DOHH2 (cell line): ENCODE measurements around the gene MFAP3L.

Experiments
- H3F3A ChIP-seq: fragments of 200-600 bp; sonication (generic), shearing (Covaris generic); 2 replicates; pipeline ENCODE4 v1.6.0; 2016; ENCODE audit warnings: antibody characterized with exemption, mild to moderate bottlenecking; ENCODE audit not compliant: control insufficient read depth, insufficient read depth
- H3K27ac ChIP-seq: fragments of 200-600 bp; sonication (generic); 2 replicates; pipeline ENCODE4 v1.5.1; 2014; ENCODE audit warnings: low read depth, mild to moderate bottlenecking, low read length, moderate library complexity
- H3K27me3 ChIP-seq: fragments of 200-600 bp; sonication (generic); 2 replicates; pipeline ENCODE4 v1.6.1; 2014; ENCODE audit warnings: mild to moderate bottlenecking, low read length, mixed read lengths; ENCODE audit not compliant: control insufficient read depth
- H3K36me3 ChIP-seq: fragments of 200-600 bp; sonication (generic); 2 replicates; pipeline ENCODE4 v1.6.1; 2014; ENCODE audit warnings: mild to moderate bottlenecking, low read length, moderate library complexity, mixed read lengths; ENCODE audit not compliant: control insufficient read depth
- H3K4me1 ChIP-seq: fragments of 200-600 bp; sonication (generic); 2 replicates; pipeline ENCODE4 v1.6.1; 2014; ENCODE audit warnings: mild to moderate bottlenecking, low read length, mixed read lengths; ENCODE audit not compliant: control insufficient read depth
- H3K4me2 ChIP-seq: fragments of 200-600 bp; sonication (generic); 2 replicates; pipeline ENCODE4 v1.6.0; 2014; ENCODE audit warnings: mild to moderate bottlenecking, low read length, moderate library complexity
- H3K4me3 ChIP-seq: fragments of 200-600 bp; sonication (generic); 2 replicates; pipeline ENCODE4 v1.5.1; 2014; ENCODE audit warnings: mild to moderate bottlenecking, low read length, mixed read lengths
- H3K79me2 ChIP-seq: fragments of 200-600 bp; sonication (generic); 2 replicates; pipeline ENCODE4 v1.6.1; 2014; ENCODE audit warnings: mild to moderate bottlenecking, low read length, mixed read lengths; ENCODE audit not compliant: control insufficient read depth
- H3K9me2 ChIP-seq: fragments of 200-600 bp; sonication (generic); replicated peaks from 2 replicates; pipeline ENCODE4 v1.6.1; 2014; ENCODE audit warnings: mild to moderate bottlenecking, low read length, mixed read lengths; ENCODE audit not compliant: control insufficient read depth
- H3K9me3 ChIP-seq: fragments of 200-600 bp; sonication (generic); 2 replicates; pipeline ENCODE4 v1.6.1; 2014; ENCODE audit warnings: antibody characterized with exemption, low read length, mixed read lengths; ENCODE audit not compliant: control insufficient read depth, insufficient read depth
- H4K20me1 ChIP-seq: fragments of 200-600 bp; sonication (generic); 2 replicates; pipeline ENCODE4 v1.6.0; 2014; ENCODE audit warnings: low read depth, mild to moderate bottlenecking, antibody characterized with exemption, low read length, moderate library complexity; ENCODE audit not compliant: control insufficient read depth, insufficient read depth
- CTCF ChIP-seq: fragments of 200-600 bp; sonication (generic); IDR thresholded peaks from one replicate; pipeline ENCODE4 v1.5.1; 2014; ENCODE audit warnings: antibody characterized with exemption, mild to moderate bottlenecking, low read depth, low read length; ENCODE audit not compliant: poor library complexity, severe bottlenecking
- EZH2phosphoT487 ChIP-seq: fragments of 200-600 bp; sonication (generic); IDR thresholded peaks from 2 replicates; pipeline ENCODE4 v1.6.1; 2017; ENCODE audit warnings: borderline replicate concordance, mild to moderate bottlenecking, antibody characterized with exemption, low read length, moderate library complexity, mixed read lengths

The MFAP3L gene

GRCh38 chr4:170058826-170059225 lies 32.6 kb upstream of the MFAP3L start:
- H3K4me1 ChIP-seq = no peaks in the 10 kb centered on the region
- no peaks in the 10 kb centered on the region for H3K9me2 ChIP-seq
- no peak overlapping the region for H3K27ac ChIP-seq
- H3K27me3 ChIP-seq = no peaks in the 10 kb centered on the region
- H4K20me1 ChIP-seq = no peaks in the 10 kb centered on the region
- no peak for TF ChIP-seq EZH2phosphoT487
- TF ChIP-seq CTCF = no peak
- no peaks in the 10 kb centered on the region for H3K9me3 ChIP-seq
- H3K4me3 ChIP-seq = no peak overlapping the region
- no peaks in the 10 kb centered on the region for H3F3A ChIP-seq
- H3K79me2 ChIP-seq = no peaks in the 10 kb centered on the region
- no peaks in the 10 kb centered on the region for H3K36me3 ChIP-seq
- no peak overlapping the region for H3K4me2 ChIP-seq

- no peaks in the 10 kb centered on the region for H3K9me3 ChIP-seq
- no peak overlapping the region for H3K4me2 ChIP-seq
- H3F3A ChIP-seq = no peaks in the 10 kb centered on the region
- no peaks in the 10 kb centered on the region for H3K27me3 ChIP-seq
- H3K4me1 ChIP-seq = no peaks in the 10 kb centered on the region
- H3K36me3 ChIP-seq = no peaks in the 10 kb centered on the region
- H3K27ac ChIP-seq = no peak overlapping the region
- H4K20me1 ChIP-seq = no peaks in the 10 kb centered on the region
- H3K4me3 ChIP-seq = no peak overlapping the region
- H3K79me2 ChIP-seq = no peaks in the 10 kb centered on the region
- H3K9me2 ChIP-seq = no peaks in the 10 kb centered on the region
- TF ChIP-seq EZH2phosphoT487 = no peak
- no peak for TF ChIP-seq CTCF
Observed at GRCh38 chr4:170057866-170058265, 31.7 kb upstream of the MFAP3L start.

GRCh38 chr4:170052919-170053318 lies 26.7 kb upstream of the MFAP3L start:
- Histone ChIP-seq H3K4me2 (no peak overlapping the region), H3K9me2 (no peaks in the 10 kb centered on the region), H3K27me3 (no peaks in the 10 kb centered on the region), H3K4me3 (no peak overlapping the region), H3K27ac (no peak overlapping the region), H4K20me1 (no peaks in the 10 kb centered on the region), H3K4me1 (no peaks in the 10 kb centered on the region), H3F3A (no peaks in the 10 kb centered on the region), H3K79me2 (no peaks in the 10 kb centered on the region), H3K36me3 (no peaks in the 10 kb centered on the region), H3K9me3 (no peaks in the 10 kb centered on the region)
- TF ChIP-seq CTCF (no peak), EZH2phosphoT487 (no peak)

- no peak overlapping the region for H3K4me3 ChIP-seq
- no peak overlapping the region for H3K4me2 ChIP-seq
- H3K36me3 ChIP-seq = no peaks in the 10 kb centered on the region
- no peaks in the 10 kb centered on the region for H3K9me2 ChIP-seq
- no peak overlapping the region for H3K27ac ChIP-seq
- H4K20me1 ChIP-seq = no peaks in the 10 kb centered on the region
- no peaks in the 10 kb centered on the region for H3K9me3 ChIP-seq
- H3K79me2 ChIP-seq = no peaks in the 10 kb centered on the region
- no peaks in the 10 kb centered on the region for H3K27me3 ChIP-seq
- no peaks in the 10 kb centered on the region for H3K4me1 ChIP-seq
- no peak for TF ChIP-seq EZH2phosphoT487
- TF ChIP-seq CTCF = no peak
- H3F3A ChIP-seq = no peaks in the 10 kb centered on the region
Observed at GRCh38 chr4:170051402-170051801, 25.2 kb upstream of the MFAP3L start.
